HepG2 (cell line): ENCODE data around the gene GUCY1B1. TPM values are rescaled to one million over a fixed set of nuclear protein-coding genes. Genes with fewer than 3 reads are reported as not detected.

Experiments
- ATAC-seq: fragments of 200-7000 bp; cut with Tn5 transposase; 3 replicates; pipeline ENCODE4 v1.9.1; 2020; ENCODE audit warnings: mild to moderate bottlenecking, moderate library complexity
- Bru-seq: library from RNA; stranded (reverse); fragments of 400-500 nt; gene quantifications from one replicate; lab custom pipeline; 2021; lab: Mats Ljungman, UMichigan
- BruChase-seq, 2 experiments: library from RNA; stranded (reverse); fragments of 400-500 nt; gene quantifications; one replicate each; lab custom pipeline; 2021; lab: Mats Ljungman, UMichigan
- BruUV-seq: library from RNA; stranded (reverse); fragments of 400-500 nt; replicated peaks from 2 replicates; lab custom pipeline; 2021; lab: Mats Ljungman, UMichigan
- CTCF ChIA-PET: fragments of 300-600 bp; formaldehyde crosslinking; extraction: SDS; loops from one replicate; lab custom pipeline; 2021; ENCODE audit warnings: low total read pairs, inconsistent platforms, low intra/inter-chr PET ratio; lab: Yijun Ruan, JAX
- POLR2A ChIA-PET: fragments of 350-600 bp; sonication (Branson Sonifier 250); formaldehyde crosslinking; loops from one replicate; lab custom pipeline; 2020; ENCODE audit warnings: antibody characterized with exemption, inconsistent platforms; lab: Yijun Ruan, JAX
- DNase-seq: peaks from one replicate; pipeline ENCODE4 v3.0.0-alpha.2; 2015; ENCODE audit warnings: low spot score
- FAIRE-seq: peaks from 3 replicates; lab custom pipeline; 2011; peaks lifted over from hg19 to GRCh38; lab: Jason Lieb, UNC
- H2AFZ ChIP-seq: one replicate; pipeline ENCODE4 v1.6.1; 2011; ENCODE audit warnings: low read length, inconsistent platforms
- H3K27ac ChIP-seq: fragments of 300-600 bp; 3 replicates; pipeline ENCODE4 v1.8.0; 2011; ENCODE audit warnings: mixed run types, mild to moderate bottlenecking, mixed read lengths, low read length, inconsistent platforms; ENCODE audit not compliant: insufficient read depth; ENCODE audit errors: extremely low read length
- H3K27me3 ChIP-seq, 2 experiments: fragments of 200-600 bp in 1 of 2; 2 replicates in 1 of 2; 3 replicates in 1 of 2; pipeline versions ENCODE4 v1.6.0 to v1.8.0; 2011; ENCODE audit warnings: low read length in 2 of 2, mild to moderate bottlenecking in 2 of 2, moderate library complexity in 2 of 2, inconsistent platforms in 1 of 2; ENCODE audit not compliant: insufficient read depth in 2 of 2, control insufficient read depth in 1 of 2
- H3K36me3 ChIP-seq, 2 experiments: fragments of 200-600 bp in 1 of 2; replicated peaks in 1 of 2; 2 replicates in 1 of 2; 3 replicates in 1 of 2; pipeline versions ENCODE4 v1.5.1 to v1.8.0; 2011; ENCODE audit warnings: low read length in 2 of 2, inconsistent platforms in 1 of 2; ENCODE audit not compliant: insufficient read depth in 2 of 2, control insufficient read depth in 1 of 2
- H3K4me1 ChIP-seq: 2 replicates; pipeline ENCODE4 v1.5.1; 2012; ENCODE audit warnings: low read length, inconsistent platforms; ENCODE audit not compliant: insufficient read depth
- H3K4me2 ChIP-seq: 2 replicates; pipeline ENCODE4 v1.6.0; 2011; ENCODE audit warnings: low read depth, low read length, inconsistent platforms
- H3K4me3 ChIP-seq, 3 experiments: fragments of 200-600 bp in 1 of 3; sonication (generic), shearing (Covaris generic) in 1 of 3; replicated peaks in 1 of 3; 2 replicates each; pipeline ENCODE4 v1.5.1; 2011 to 2016; ENCODE audit warnings: low read length in 3 of 3, inconsistent platforms in 2 of 3, low read depth in 2 of 3, mild to moderate bottlenecking in 2 of 3, control low read depth in 1 of 3, mixed read lengths in 1 of 3; ENCODE audit not compliant: insufficient read depth in 1 of 3
- H3K79me2 ChIP-seq: one replicate; pipeline ENCODE4 v1.6.1; 2011; ENCODE audit warnings: low read length, inconsistent platforms; ENCODE audit not compliant: insufficient read depth
- H3K9ac ChIP-seq: 2 replicates; pipeline ENCODE4 v1.6.0; 2011; ENCODE audit warnings: mild to moderate bottlenecking, low read depth, low read length, inconsistent platforms; ENCODE audit not compliant: insufficient read depth
- H3K9me3 ChIP-seq: 2 replicates; pipeline ENCODE4 v1.5.1; 2012; ENCODE audit warnings: mild to moderate bottlenecking, low read length
- H4K20me1 ChIP-seq: 2 replicates; pipeline ENCODE4 v1.6.0; 2011; ENCODE audit warnings: inconsistent platforms, mild to moderate bottlenecking, low read length, moderate library complexity; ENCODE audit not compliant: insufficient read depth
- ATF4 ChIP-seq, 2 experiments: fragments of 450-650 bp in 1 of 2; sonication (generic) in 1 of 2; formaldehyde crosslinking; IDR thresholded peaks; 2 replicates each; pipeline versions ENCODE4 v1.5.0 to v1.8.0; 2020 to 2022; ENCODE audit warnings: mild to moderate bottlenecking in 1 of 2, missing genetic modification reagents in 1 of 2
- E2F2 ChIP-seq: sonication (generic); formaldehyde crosslinking; IDR thresholded peaks from 2 replicates; pipeline ENCODE4 v1.4.0; 2020; ENCODE audit warnings: missing genetic modification reagents, borderline replicate concordance
- JUND ChIP-seq: sonication (generic); formaldehyde crosslinking; IDR thresholded peaks from 2 replicates; pipeline ENCODE4 v1.8.0; 2022; ENCODE audit warnings: mild to moderate bottlenecking, missing genetic modification reagents
- PAX8 ChIP-seq: sonication (generic); formaldehyde crosslinking; IDR thresholded peaks from 2 replicates; pipeline ENCODE4 v1.8.0; 2022; ENCODE audit warnings: mild to moderate bottlenecking, missing genetic modification reagents, borderline replicate concordance
- PRMT3 ChIP-seq: sonication (generic); formaldehyde crosslinking; IDR thresholded peaks from 2 replicates; pipeline ENCODE4 v1.8.1; 2022; ENCODE audit warnings: low read depth, mild to moderate bottlenecking, moderate library complexity, missing genetic modification reagents, borderline replicate concordance
- SIX1 ChIP-seq: sonication (generic); formaldehyde crosslinking; IDR thresholded peaks from 2 replicates; pipeline ENCODE4 v1.4.0; 2020; ENCODE audit warnings: missing genetic modification reagents, borderline replicate concordance
- ZNF207 ChIP-seq: fragments of 450-650 bp; IDR thresholded peaks from 2 replicates; pipeline ENCODE4 v1.6.1; 2016; ENCODE audit warnings: antibody characterized with exemption, borderline replicate concordance
- ZNF841 ChIP-seq: sonication (generic); formaldehyde crosslinking; IDR thresholded peaks from 2 replicates; pipeline ENCODE4 v1.8.1; 2023; ENCODE audit warnings: missing genetic modification reagents, borderline replicate concordance
- WGBS: methylation state at CpG from one replicate; pipeline ENCODE4 v1.1.6; 2017; ENCODE audit warnings: low lambda C conversion rate; 5-methylcytosine and 5-hydroxymethylcytosine counted together
- in situ Hi-C: cut with HindIII; loops from 2 replicates; pipeline ENCODE4 v1.10.0; 2017; ENCODE audit warnings: low pct_unique_long_range_greater_than_20kb; ENCODE audit not compliant: extremely low pct_ligation_motif_present
- intact Hi-C: fragments of 100-400 bp; cut with micrococcal nuclease; formaldehyde crosslinking; loops from one replicate; pipeline ENCODE4 v1.10.0; 2022; ENCODE audit not compliant: unreplicated experiment
- long read RNA-seq, 2 experiments: library from RNA in 1 of 2; library from polyadenylated mRNA in 1 of 2; stranded (forward) in 1 of 2; unstranded in 1 of 2; transcript quantifications; one replicate each; pipeline ENCODE4 v2.0.0, GENCODE V29; 2019 to 2022
- polyA minus RNA-seq, 3 experiments: library from RNA; depleted of rRNA, polyadenylated mRNA; stranded (reverse); fragments of >200 nt; gene quantifications; 2 replicates each; pipeline ENCODE4 v1.2.3, GENCODE V29; 2011; ENCODE audit warnings: low replicate concordance in 1 of 3
- polyA plus RNA-seq, 8 experiments: library from polyadenylated mRNA; depleted of rRNA in 3 of 8; stranded (reverse) in 7 of 8; unstranded in 1 of 8; fragments of >200 nt; fragmentation: Illumina TruSeq in 4 of 8; extraction: Trizol in 4 of 8; gene quantifications; 2 replicates each; pipeline versions ENCODE4 v1.2.1 to v1.2.3, GENCODE V29; 2011 to 2016; ENCODE audit warnings: low read depth in 4 of 8, missing spikeins in 1 of 8, mixed read lengths in 1 of 8; ENCODE audit not compliant: insufficient read depth in 1 of 8
- total RNA-seq, 5 experiments: library from RNA; depleted of rRNA; stranded (reverse); fragments of >200 nt; fragmentation: Illumina TruSeq; extraction: Trizol; gene quantifications; 2 replicates each; pipeline ENCODE4 v1.2.3, GENCODE V29; 2016; ENCODE audit warnings: low read depth in 1 of 5
- TF ChIP-seq, protein P1 (sequence below): sonication (generic); formaldehyde crosslinking; IDR thresholded peaks from 2 replicates; pipeline ENCODE4 v1.9.0; 2022; ENCODE audit warnings: low read depth, missing genetic modification reagents
- TF ChIP-seq, protein P2 (sequence below): IDR thresholded peaks from 2 replicates; pipeline ENCODE4 v1.6.1; 2016
- TF ChIP-seq, protein P3 (sequence below): sonication (generic); formaldehyde crosslinking; IDR thresholded peaks from 2 replicates; pipeline ENCODE4 v1.5.0; 2020; ENCODE audit warnings: missing genetic modification reagents

Gene GUCY1B1
- total RNA-seq (2016; rRNA removed; fragmentation: Illumina TruSeq; extraction: Trizol): not detected in 2 replicates
- not detected in 2 replicates for total RNA-seq (2016; cell fraction: cytosol; rRNA removed; fragmentation: Illumina TruSeq; extraction: Trizol; ENCODE audit: low read depth)
- not detected in 2 replicates for total RNA-seq (2016; cell fraction: insoluble cytoplasmic fraction; rRNA removed; fragmentation: Illumina TruSeq; extraction: Trizol)
- not detected in 2 replicates for total RNA-seq (2016; cell fraction: membrane; rRNA removed; fragmentation: Illumina TruSeq; extraction: Trizol)
- total RNA-seq (2016; cell fraction: nucleus; rRNA removed; fragmentation: Illumina TruSeq; extraction: Trizol): not detected in 2 replicates
- not detected in 2 replicates for polyA plus RNA-seq (2011; rRNA removed)
- polyA plus RNA-seq (2011; cell fraction: cytosol; rRNA removed): not detected in 2 replicates
- not detected in 2 replicates for polyA plus RNA-seq (2011; cell fraction: nucleus; rRNA removed)
- not detected in 2 replicates for polyA plus RNA-seq (2012)
- polyA plus RNA-seq (2016; cell fraction: cytosol; fragmentation: Illumina TruSeq; extraction: Trizol; ENCODE audit: low read depth): not detected in 2 replicates
- polyA plus RNA-seq (2016; cell fraction: insoluble cytoplasmic fraction; fragmentation: Illumina TruSeq; extraction: Trizol; ENCODE audit: low read depth): not detected in 2 replicates
- polyA plus RNA-seq (2016; cell fraction: membrane; fragmentation: Illumina TruSeq; extraction: Trizol; ENCODE audit: low read depth): not detected in 2 replicates
- polyA plus RNA-seq (2016; cell fraction: nucleus; fragmentation: Illumina TruSeq; extraction: Trizol; ENCODE audit: insufficient read depth, low read depth): not detected in 2 replicates
- not detected in 2 replicates for polyA minus RNA-seq (2011; rRNA and poly(A)+ RNA removed; ENCODE audit: low replicate concordance)
- polyA minus RNA-seq (2011; cell fraction: cytosol; rRNA and poly(A)+ RNA removed): not detected in 2 replicates
- not detected in 2 replicates for polyA minus RNA-seq (2011; cell fraction: nucleus; rRNA and poly(A)+ RNA removed)
- Bru-seq, nascent RNA: percentile 2 among the genes with signal in this experiment
- BruChase-seq, experiment 1, labeled RNA remaining after a 6-hour chase: percentile 3 among the genes with signal in this experiment
- percentile 2 among the genes with signal in this experiment for BruChase-seq, experiment 2, labeled RNA remaining after a 2-hour chase
- long read RNA-seq, experiment 1: 0 reads
- long read RNA-seq, experiment 2: 0 reads

DNA sequence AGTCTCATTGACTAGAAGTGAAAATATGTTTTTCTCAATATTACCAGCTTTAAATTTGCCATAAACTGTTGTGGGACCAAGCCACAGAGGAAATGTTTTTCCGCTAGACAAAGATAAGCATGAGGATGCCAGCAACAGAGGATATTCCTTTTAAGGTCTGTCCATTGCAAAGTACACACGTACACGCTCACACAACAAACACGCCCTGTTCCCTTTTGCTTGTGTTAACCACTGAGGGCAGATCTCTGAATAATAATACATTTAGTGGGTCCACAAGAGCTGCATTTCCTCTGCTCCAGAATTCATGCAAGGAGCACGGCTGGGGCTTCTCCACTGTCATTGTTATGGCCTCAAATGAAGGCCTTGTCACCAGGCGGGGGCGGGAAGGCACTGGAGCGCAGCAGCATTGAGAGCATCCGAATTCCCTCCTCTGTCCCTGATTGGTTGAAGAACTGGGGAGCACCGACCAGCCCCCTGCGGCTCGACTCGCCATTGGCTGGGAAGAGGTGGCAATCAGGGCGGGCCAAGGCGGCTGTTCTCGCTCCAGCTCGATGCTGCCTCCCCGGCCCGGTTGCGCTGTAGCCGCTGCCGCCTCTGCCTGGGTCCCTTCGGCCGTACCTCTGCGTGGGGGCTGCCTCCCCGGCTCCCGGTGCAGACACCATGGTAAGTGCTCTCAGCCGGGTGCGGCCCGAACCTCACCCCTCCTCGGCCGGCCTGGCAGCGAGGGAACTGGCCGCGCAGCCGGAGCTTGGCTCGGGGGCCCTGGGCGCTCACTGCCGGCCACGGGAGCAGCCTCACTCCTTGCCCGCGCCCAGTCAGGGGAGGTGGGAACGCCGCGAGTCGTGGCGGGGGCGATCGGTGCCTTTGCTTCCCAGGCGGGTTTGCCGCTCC is at the start of gene GUCY1B1:
GUCY1B1 (plus strand) TSS at position 541 of the 891 bp plus-strand sequence; CDS start at position 661, 120 bp downstream.
- ATAC-seq: peak; percentile 29; the same call in 2 of the 3 replicates
- H4K20me1 ChIP-seq: no peaks in the 10 kb centered on the region
- no peak within 1 kb of the TSS for H3K9ac ChIP-seq
- H3K9me3 ChIP-seq: no peaks in the 10 kb centered on the region
- no peaks in the 10 kb centered on the region for H3K79me2 ChIP-seq
- H3K4me3 ChIP-seq: no peak within 1 kb of the TSS
- POLR2A ChIA-PET: no interaction called here
- in situ Hi-C loops: no loop called here
- H3K4me2 ChIP-seq: no peak within 1 kb of the TSS
- no peak within 1 kb of the TSS for H2AFZ ChIP-seq
- no peak for DNase-seq
- intact Hi-C loops: no loop called here
- no peaks in the 10 kb centered on the region for H3K27me3 ChIP-seq
- 68% methylated on average over 26 of the region's 51 CpGs for WGBS
- no TSS peak for BruUV-seq
- CTCF ChIA-PET: no interaction called here
- no peak within 1 kb of the TSS for H3K27ac ChIP-seq
- no peaks in the 10 kb centered on the region for H3K36me3 ChIP-seq
- no peak for FAIRE-seq
- H3K4me1 ChIP-seq: no peaks in the 10 kb centered on the region
- TF ChIP-seq, protein P1, sequence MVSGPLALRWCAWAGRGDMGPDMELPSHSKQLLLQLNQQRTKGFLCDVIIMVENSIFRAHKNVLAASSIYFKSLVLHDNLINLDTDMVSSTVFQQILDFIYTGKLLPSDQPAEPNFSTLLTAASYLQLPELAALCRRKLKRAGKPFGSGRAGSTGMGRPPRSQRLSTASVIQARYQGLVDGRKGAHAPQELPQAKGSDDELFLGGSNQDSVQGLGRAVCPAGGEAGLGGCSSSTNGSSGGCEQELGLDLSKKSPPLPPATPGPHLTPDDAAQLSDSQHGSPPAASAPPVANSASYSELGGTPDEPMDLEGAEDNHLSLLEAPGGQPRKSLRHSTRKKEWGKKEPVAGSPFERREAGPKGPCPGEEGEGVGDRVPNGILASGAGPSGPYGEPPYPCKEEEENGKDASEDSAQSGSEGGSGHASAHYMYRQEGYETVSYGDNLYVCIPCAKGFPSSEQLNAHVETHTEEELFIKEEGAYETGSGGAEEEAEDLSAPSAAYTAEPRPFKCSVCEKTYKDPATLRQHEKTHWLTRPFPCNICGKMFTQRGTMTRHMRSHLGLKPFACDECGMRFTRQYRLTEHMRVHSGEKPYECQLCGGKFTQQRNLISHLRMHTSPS: no peak
- TF ChIP-seq ZNF207 (no peak), ZNF841 (CRISPR knock-in tag) (no peak), JUND (CRISPR knock-in tag) (no peak), PAX8 (CRISPR knock-in tag) (no peak), ATF4 (CRISPR knock-in tag; IDR thresholded peaks at IDR 0.05) (no peak), PRMT3 (CRISPR knock-in tag) (no peak), E2F2 (no peak), SIX1 (CRISPR knock-in tag) (no peak)
- TF ChIP-seq, protein P2, sequence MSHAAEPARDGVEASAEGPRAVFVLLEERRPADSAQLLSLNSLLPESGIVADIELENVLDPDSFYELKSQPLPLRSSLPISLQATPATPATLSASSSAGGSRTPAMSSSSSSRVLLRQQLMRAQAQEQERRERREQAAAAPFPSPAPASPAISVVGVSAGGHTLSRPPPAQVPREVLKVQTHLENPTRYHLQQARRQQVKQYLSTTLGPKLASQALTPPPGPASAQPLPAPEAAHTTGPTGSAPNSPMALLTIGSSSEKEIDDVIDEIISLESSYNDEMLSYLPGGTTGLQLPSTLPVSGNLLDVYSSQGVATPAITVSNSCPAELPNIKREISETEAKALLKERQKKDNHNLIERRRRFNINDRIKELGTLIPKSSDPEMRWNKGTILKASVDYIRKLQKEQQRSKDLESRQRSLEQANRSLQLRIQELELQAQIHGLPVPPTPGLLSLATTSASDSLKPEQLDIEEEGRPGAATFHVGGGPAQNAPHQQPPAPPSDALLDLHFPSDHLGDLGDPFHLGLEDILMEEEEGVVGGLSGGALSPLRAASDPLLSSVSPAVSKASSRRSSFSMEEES (CRISPR knock-in tag): no peak
- TF ChIP-seq, protein P3, sequence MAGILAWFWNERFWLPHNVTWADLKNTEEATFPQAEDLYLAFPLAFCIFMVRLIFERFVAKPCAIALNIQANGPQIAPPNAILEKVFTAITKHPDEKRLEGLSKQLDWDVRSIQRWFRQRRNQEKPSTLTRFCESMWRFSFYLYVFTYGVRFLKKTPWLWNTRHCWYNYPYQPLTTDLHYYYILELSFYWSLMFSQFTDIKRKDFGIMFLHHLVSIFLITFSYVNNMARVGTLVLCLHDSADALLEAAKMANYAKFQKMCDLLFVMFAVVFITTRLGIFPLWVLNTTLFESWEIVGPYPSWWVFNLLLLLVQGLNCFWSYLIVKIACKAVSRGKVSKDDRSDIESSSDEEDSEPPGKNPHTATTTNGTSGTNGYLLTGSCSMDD: no peak
